GM18502 (cell line): ENCODE measurements around the gene AMZ2.
"Not testable (repeated sequence)": the region's sequence is repeated elsewhere in the genome, so short reads cannot be mapped to it uniquely, and the experiment has no call there.

Experiments
- ATAC-seq: cut with Tn5 transposase; IDR thresholded peaks from one replicate; pipeline ENCODE4 v1.9.1; 2021; ENCODE audit warnings: mild to moderate bottlenecking; ENCODE audit not compliant: unreplicated experiment, poor library complexity

The AMZ2 gene

DNA sequence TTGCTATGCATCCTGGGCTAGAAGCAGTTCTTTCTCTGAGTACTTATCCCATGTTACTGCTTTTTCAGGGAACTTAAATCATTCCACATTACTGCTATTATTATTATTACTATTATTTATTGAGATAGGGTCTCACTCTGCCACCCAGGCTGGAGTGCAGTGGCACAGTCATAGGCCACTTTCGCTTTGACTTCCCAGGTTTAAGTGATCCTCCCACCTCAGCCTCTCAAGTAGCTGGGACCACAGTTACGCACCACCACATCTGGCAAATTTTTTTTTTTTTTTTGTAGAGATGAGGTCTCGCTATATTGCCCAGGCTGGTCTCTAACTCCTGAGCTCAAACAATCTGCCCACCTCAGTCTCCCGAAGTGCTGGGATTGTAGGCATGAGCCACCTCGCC is 28.4 kb upstream of the AMZ2 start:
- ATAC-seq: not testable (repeated sequence)

DNA sequence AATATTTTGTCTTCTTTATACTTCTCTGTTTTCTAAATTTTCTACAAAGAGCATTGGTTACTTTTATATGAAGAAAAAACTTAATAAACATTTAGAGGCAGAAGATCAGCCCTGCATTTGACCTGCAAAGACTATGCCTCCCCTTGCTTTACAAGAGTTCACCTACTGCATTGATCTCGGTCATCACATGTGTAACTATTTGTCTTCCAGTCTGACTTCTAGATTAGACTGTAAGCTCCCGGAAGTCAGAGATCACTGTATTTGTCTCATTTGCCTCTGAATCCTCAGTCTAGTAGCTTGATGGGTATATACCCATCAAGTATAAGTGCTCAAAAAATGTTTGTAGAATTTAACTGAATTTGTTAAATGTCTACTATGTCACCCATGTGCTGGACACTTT is 27.7 kb upstream of the AMZ2 start:
- not testable (repeated sequence) for ATAC-seq

DNA sequence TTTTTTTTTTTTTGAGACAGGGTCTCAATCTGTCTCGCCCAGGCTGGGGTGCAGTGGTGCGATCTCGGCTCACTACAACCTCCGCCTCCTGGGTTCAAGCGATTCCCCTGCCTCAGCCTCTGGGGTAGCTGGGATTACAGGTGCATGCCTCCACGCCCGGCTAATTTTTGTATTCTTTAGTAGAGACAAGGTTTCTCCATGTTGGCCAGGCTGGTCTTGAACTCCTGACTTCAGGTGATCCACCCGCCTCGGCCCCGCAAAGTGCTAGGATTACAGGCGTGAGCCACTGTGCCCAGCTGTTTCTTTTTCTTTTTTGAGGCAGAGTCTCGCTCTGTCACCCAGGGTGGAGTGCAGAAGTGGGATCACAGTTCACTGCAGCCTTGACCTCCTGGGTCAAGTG is 27.1 kb upstream of the AMZ2 start:
- ATAC-seq: not testable (repeated sequence)

DNA sequence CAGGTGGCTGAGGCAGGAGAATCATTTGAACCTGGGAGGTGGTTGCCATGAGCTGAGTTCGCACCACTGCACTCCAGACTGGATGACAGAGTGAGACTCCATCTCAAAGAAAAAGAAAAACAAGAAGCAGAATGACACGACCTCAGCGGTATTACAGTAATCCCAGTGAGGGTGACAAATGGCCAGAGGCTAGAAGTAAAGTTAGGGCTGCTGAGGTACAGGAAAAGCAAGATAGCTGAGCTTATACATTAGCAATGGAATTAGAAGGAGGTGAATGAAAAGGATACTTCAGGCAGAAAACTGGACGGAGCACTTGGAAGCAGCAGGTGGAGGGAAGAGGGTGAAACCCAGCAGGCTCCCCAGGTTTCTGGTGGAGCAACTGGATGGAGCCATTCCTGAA is 26.1 kb upstream of the AMZ2 start:
- no peak for ATAC-seq

DNA sequence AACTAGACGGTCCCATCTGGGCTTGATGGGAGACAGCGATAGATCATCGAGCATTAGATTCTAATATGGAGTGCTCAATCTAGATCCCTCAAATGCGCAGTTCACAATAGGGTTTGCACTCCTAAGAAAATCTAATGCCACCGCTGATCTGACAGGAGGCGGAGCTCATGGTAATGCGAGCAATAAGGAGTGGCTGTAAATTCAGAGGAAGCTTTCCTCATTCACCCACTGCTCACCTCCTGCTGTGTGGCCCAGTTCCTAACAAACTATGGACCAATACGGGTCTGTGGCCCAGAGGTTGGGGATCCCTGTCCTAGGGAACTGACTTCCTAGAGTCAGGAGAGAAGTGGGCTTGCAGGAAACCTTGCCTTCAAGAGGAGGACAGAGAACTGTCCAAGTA is 25.2 kb upstream of the AMZ2 start:
- ATAC-seq: no peak

DNA sequence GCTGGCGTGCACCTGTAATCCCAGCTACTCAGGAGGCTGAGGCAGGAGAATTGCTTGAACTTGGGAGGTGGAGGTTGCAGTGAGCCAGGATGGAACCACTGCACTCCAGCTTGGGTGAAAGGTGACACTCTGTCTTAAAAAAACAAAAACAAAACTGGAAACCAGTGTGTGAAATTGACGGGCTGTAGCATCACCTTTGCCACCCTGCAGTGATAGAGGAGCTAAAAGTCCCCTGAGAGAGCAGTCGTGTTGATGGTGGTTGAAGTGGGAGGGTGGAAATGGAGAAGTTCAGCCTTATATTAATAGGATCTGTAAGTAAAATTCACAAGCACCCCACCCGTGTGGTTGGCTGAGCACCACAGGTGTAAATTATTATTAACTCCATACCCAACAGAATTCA is 22.8 kb upstream of the AMZ2 start:
- ATAC-seq: peak; percentile 60

DNA sequence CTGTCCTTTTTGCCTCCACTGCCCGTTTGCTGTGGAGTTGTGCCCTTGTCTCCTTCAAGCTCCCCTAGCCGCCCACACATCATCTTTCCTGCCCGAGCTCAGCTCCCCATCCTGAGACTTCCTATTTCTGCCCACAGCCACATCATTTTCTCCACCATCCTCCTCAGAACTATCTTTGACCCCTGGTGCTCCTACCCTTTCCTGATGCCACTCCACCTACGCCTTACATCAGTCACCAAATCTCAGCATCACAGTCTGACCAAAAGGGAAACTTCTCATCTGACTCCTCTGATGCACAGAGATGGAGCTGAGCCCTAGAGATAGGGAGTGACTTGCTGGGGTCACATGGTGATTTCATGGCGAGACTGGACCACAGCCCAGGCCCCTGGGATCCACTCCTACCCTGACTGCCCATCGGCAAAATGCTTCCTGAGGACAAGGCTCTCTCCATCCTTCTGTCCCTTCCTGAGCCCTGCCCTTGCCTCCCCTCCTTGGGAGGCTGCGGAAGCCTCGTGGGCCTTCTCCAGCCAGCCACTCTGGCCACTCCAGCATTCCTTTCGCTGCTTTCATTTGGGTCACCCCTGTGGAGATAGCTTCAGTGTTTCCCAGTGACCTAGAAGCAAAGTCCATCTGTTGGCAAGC is 19.7 kb upstream of the AMZ2 start:
- not testable (repeated sequence) for ATAC-seq

DNA sequence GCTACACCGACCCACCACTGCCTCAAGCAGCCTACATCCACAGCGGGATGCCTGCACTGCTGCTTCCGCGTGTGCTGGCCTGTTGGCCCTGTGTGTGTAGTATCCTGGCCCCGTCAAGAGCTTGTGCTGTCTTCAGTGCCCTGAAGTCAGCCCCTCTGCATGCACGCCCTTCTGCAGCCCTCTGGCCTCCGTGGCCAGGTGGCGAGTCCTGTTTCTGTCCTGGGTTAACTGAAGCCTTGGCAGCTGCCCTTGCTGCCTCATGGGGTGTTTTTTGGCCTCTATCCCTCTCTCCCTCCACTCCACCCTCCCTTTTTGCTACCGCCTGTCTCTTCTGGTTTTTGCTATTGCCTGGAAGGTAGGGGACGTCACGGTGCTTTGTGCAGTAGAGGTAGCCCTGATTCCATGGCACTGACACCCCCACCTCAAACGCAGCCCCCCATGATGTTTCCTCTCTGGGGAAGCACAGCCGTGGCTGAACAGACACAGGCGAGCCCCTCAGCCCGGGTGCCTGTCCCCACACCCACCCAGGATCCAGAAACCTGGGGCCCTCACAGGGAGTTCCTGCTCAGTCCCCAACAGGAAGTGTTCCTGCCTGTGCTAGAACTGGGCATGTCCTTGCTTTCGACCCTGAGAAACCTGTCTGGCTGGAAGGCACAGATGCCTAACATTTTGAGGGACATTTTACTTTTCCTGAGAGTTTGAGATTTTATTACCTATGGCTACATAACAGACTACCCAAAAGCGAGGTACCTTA is 18.8 kb upstream of the AMZ2 start:
- ATAC-seq: no peak

DNA sequence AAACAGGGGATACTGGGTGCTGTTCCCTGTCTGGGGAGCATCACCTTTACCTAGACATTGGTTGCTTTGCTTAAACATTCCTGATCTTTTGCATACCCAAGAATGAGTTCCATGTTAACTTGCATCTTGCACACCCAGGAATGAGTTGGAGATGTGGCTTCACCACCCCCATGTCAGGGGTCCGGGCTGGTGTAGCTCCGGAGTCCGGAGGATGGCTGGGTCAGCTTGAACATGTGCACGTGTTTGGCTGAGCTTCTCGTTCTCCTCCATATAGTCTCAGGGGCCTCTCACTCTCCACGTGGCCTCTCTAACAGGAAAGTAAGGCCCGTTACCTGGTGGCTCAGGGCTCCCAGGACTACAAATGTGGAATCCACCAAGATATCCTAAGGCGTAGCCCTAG is 18.2 kb upstream of the AMZ2 start:
- no peak for ATAC-seq

DNA sequence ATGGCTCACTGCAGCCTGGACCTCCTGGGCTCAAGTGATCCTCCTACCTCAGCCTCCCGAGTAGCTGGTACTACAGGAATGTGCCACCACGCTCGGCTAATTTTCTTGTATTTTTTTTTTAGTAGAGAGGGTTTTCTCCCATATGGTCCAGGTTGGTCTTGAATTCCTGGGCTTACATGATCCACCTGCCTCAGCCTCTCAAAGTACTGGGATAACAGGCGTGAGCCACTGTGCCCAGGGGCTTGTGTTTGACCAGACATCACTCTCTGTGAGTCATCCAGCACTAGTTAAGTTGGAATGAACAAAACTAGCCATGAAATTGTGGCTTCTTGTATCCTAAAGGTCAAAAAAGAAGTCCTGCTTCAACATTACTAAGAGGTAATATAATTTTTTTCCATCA is 16.7 kb upstream of the AMZ2 start:
- ATAC-seq: not testable (repeated sequence)

DNA sequence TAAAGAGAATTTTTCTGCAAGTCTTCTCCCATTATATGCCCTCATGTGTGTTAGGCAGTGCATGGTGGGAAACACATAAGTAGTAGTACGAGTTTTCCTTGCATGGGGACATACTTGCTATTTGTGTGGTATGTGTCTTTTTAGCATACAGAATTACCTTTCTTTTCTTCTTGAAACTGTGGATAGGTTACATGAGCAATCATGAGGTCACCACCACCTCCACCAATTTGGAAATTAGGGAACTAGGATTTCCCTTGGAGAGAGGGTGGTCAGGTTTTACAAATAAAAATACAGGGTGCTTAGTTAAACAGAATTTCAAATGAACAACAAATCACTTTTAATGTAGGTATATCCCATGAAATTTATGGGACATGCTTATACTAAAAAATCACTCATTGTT is 16.3 kb upstream of the AMZ2 start:
- ATAC-seq: no peak

DNA sequence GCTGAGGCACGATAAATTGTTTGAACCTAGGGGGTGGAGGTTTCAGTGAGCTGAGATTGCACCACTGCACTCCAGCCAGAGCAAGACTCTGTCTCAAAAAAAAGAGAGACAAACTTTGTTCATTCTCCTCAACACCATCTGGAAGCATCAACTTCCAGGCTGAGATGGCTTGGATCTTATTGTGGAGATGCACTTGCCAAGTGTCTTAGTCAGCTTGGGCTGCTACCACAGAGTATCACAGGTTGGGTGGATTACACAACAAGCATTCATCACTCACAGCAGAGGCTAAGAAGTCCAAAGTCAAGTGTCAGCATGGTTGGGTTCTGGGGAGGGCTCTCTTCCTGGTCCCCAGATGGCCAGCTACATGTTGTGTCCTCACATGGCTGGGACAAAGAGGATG is 15.1 kb upstream of the AMZ2 start:
- ATAC-seq: not testable (repeated sequence)

DNA sequence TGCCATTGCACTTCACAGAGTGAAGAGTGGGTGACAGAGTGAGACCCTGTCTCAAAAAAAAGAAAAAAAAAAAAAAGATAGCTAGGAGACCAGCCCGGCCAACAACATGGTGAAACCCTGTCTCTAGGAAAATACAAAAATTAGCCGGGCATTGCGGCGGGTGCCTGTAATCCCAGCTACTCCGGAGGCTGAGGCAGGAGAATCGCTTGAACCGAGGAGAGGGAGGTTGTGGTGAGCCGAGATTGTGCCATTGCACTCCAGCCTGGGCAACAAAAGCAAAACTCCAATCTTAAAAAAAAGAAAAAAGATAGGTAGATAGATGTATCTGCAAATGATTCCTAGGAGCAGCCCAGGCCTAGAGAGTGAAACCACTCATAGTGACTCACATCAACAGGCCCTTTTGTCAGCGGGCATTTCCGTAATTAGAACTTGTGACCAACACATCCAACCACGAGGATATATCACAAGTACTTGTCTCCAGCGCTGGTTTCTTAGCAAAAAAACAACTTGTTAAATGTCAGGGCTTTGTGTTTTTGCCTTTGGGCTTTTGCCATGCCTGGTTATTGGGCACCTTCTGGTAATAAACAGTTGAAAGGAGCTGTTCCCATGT is 13.0 kb upstream of the AMZ2 start:
- ATAC-seq: peak; percentile 37

DNA sequence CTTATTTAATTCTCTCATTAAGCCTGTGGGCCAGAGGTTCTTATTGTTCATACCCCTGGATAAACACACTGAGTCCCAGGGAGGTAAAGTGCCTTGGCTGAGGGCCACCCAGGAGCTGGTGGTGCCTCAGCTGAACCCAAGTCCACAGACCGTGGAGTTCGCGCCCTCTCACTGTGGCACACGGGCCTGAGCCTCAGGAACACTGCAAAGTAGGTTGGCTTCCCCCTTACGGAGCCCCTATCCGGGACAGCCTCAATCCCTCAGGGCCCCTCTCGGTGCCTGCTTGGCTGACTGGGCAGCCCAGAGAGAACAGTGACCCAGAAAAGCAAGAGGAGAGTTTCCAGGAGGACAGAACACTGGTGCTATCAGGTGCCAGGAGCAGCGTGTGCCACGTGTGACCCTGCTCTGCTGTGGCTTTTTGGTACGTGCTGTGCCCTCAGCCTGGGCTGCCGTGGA is 12.5 kb upstream of the AMZ2 start:
- not testable (repeated sequence) for ATAC-seq

DNA sequence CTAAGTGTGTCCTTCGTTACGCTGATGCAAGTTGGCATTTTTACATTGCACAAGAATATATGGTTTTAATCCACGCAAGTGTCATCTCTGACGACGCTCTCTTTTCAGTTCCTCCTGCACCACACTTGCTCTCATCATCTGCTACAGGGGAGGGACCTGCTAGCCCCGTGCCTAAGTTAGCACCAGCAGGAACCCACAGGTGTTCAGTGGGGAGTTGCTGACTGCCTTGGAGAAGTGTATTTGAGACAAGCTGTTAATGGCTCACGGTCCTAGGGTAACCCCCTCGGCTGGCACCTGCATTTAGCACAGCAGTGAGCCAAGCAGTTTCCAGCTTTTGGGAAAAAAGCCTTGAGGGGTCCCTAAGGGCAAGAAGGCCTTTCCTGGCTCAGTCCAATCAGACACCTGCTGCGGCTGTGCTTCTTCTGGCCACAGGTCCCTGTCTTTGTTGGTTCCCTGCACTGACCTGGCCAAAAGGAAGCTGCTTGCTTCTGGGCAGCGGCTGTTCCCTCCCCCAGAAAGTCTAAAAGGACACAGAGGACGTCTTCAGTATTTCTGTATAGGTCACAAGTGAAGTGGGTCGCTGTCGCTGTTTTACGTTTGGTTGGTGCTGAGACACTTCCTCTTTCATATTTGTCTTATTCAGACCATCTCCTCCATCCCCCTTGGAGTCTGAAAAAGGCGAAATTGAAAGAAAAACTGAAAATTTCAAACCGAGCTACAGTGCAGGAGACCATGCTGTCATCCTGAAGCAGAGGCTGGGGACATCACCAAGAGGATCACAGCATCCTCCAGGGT is 10.3 kb upstream of the AMZ2 start:
- ATAC-seq: peak; percentile 73

DNA sequence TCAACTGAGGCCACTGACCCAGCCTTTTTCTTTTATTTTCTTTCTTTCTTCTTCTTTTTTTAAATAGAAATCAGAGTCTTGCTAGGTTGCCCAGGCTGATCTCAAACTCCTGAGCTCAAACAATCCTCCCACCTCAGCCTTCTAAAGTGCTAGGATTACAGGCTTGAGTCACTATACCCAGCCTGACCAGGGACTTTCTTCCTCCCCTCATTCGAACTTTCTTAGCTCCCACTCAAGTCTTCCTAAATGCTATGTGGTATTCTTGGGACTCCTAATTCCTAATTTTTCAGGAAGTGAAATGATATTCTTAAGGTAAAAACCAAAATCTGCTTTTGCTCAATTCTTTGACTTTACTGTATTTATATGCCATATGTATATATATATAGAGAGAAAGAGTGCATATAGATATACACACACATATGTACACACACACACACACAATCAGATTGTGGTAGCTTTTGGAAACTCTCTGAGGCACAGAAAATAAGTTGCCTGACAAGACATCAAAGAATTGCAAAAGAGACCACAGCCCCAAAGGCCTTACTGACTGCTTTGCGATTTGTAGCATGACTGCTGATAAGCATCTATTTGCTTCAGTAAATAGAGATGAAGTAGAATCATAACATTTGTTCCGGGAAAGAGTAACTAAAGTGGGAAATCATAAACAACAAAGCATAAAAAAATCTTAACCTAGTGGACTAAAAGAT is 9.5 kb upstream of the AMZ2 start:
- peak; percentile 5 for ATAC-seq

DNA sequence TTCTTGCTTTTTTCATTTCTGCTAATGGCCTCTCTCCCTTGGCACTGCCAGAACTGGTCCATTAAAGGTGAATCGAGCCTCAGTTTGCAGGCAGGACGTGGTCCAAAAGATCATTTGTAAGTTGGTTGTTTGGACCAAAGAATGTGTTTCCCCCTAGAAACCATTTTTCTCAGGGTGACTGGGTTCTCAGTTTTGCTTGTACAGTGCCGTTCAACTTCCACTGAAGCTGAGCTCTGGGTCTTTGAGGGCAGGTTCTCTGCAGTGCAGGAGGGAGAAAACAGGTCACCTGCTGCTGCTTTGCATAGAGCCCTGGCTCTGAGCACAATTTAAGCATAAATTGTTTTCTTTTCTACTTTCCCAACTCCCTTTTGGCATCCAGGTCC is 9.0 kb upstream of the AMZ2 start:
- peak; percentile 32 for ATAC-seq

DNA sequence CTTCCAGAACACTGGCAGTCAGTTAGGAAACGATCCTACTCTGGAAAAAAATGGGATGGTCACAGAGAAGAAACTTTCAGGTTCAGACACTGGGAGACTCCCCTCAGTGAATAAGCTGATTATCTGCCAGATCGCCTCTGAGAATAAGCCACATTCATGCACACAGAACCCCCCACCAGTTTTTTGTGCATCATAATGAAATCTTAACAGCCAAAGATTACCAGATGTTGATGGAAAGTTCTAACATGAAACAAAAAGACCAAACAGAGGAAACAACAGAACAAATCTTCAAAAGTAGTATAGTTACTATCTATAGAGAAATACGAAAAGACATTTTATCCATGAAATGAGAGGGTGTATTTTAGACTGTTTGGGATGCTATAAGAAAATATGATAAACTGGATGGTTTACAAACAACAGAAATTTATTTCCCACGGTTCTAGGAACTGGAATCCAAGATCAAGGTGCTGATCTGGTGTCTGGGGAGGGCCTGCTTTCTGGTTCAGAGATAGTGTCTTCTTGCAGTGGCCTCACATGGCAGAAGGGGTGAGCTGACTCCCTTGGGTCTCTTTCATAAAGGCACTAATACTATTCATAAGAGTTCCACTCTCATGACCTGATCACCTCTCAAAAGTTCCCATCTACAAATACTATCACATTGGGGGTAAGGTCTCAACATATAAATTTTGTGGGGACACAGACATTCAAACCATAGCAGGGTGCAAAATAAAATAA is 8.0 kb upstream of the AMZ2 start:
- no peak for ATAC-seq

DNA sequence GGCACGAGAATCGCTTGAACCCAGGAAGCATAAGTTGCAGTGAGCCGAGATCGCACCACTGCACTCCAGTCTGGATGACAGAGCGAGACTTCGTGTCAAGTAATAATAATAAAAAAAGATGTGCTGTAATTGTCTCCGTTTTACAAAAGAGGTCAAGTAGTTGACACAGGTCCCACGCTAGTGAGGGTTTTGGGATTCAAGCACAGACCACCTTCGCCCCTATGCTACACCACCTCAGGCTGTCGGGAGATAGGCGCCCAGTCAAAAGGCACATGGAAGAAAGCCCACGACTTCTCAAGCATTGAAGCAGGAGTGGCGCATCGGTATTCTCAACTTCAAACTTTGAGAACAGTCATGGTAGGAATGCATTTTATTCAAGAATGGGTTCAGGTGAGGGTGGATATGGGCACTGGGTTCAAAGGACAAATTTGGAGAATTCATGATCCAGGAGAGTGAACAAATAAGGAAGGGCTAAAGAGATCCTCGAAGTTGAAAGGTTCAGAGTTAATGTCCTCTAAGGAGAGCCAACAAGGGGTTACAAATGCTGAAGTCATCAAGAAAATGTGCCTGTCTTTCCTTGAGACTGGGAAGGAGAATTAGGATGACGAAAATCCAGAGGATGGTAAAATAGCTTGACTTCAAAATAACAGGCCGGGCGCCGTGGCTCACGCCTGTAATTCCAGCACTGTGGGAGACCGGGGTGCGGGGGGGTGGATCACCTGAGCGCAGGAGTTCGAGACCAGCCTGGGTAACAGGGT is 1.4 kb upstream of the AMZ2 start:
- ATAC-seq: no peak
